ENCODE results near the gene TMBIM6. TPM values are rescaled to one million over a fixed set of nuclear protein-coding genes. Genes with fewer than 3 reads are reported as not detected.

TMBIM6 gene
- total and polyA plus RNA-seq, 2 donors from 2014 or later: 644 to 724 TPM

GRCh38 chr12:49803693-49804450, 62.5 kb downstream of the TMBIM6 start:
- DNase-seq: no peak
- Histone ChIP-seq H3K27me3 (ENCODE audit: control insufficient read depth, insufficient read depth, low read length) (no peaks in the 10 kb centered on the region), H3K9ac (ENCODE audit: low read length in 3 of 3) (no peak overlapping the region), H3K36me3 (ENCODE audit: control insufficient read depth in 2 of 3, insufficient read depth in 3 of 3, low read length in 3 of 3) (peaks cover 0 to 40% (median 10%) of the 10 kb centered on the region in 3 donors), H3K4me3 (ENCODE audit: low read length in 3 of 3) (no peak overlapping the region), H3K4me1 (ENCODE audit: control insufficient read depth in 2 of 3, insufficient read depth in 2 of 3, low read depth in 1 of 3, low read length in 3 of 3) (peaks cover 0 to 5% (median 2%) of the 10 kb centered on the region in 3 donors), H3K27ac (ENCODE audit: low read depth in 2 of 2, low read length in 2 of 2) (no peak overlapping the region), H3K9me3 (ENCODE audit: control insufficient read depth in 2 of 3, insufficient read depth in 1 of 3, low read length in 3 of 3) (no peaks in the 10 kb centered on the region)
- FAIRE-seq: no peak
- TF ChIP-seq, protein P1, sequence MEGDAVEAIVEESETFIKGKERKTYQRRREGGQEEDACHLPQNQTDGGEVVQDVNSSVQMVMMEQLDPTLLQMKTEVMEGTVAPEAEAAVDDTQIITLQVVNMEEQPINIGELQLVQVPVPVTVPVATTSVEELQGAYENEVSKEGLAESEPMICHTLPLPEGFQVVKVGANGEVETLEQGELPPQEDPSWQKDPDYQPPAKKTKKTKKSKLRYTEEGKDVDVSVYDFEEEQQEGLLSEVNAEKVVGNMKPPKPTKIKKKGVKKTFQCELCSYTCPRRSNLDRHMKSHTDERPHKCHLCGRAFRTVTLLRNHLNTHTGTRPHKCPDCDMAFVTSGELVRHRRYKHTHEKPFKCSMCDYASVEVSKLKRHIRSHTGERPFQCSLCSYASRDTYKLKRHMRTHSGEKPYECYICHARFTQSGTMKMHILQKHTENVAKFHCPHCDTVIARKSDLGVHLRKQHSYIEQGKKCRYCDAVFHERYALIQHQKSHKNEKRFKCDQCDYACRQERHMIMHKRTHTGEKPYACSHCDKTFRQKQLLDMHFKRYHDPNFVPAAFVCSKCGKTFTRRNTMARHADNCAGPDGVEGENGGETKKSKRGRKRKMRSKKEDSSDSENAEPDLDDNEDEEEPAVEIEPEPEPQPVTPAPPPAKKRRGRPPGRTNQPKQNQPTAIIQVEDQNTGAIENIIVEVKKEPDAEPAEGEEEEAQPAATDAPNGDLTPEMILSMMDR (IDR thresholded peaks at IDR 0.05; ENCODE audit: borderline replicate concordance, extremely low read depth, insufficient read depth): no peak
- intact Hi-C loops (cut with DNase I): no loop called here

DNA sequence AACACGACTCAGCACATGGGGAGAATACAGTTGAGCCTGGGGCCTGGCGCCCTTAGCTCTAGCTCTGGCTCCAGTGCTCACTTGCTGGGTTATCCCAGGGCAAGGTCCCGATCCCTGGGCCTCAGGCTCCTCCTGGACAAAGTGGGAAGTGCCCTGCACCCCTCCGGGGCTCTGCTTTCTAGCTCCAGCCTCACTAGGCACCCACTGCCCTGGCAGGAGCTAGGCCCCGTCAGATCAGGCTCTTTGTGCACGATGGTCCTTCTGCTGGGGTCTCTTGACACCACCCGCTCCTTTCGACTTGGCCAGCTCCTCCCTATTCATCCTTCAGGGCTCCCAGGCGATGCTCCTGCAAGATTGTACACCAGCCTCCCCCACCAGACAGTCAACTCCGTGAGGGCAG, 63.5 kb downstream of the TMBIM6 start:
- Histone ChIP-seq H3K4me1 (ENCODE audit: control insufficient read depth in 2 of 3, insufficient read depth in 2 of 3, low read depth in 1 of 3, low read length in 3 of 3) (peaks cover 2 to 5% (median 3%) of the 10 kb centered on the region in 3 donors), H3K9me3 (ENCODE audit: control insufficient read depth in 2 of 3, insufficient read depth in 1 of 3, low read length in 3 of 3) (no peaks in the 10 kb centered on the region), H3K4me3 (ENCODE audit: low read length in 3 of 3) (no peak overlapping the region), H3K27ac (ENCODE audit: low read depth in 2 of 2, low read length in 2 of 2) (no peak overlapping the region), H3K36me3 (ENCODE audit: control insufficient read depth in 2 of 3, insufficient read depth in 3 of 3, low read length in 3 of 3) (peaks cover 0 to 40% (median 10%) of the 10 kb centered on the region in 3 donors), H3K9ac (ENCODE audit: low read length in 3 of 3) (no peak overlapping the region), H3K27me3 (ENCODE audit: control insufficient read depth, insufficient read depth, low read length) (no peaks in the 10 kb centered on the region)
- intact Hi-C loops (cut with DNase I): no loop called here
- TF ChIP-seq, protein P1 (IDR thresholded peaks at IDR 0.05; ENCODE audit: borderline replicate concordance, extremely low read depth, insufficient read depth): no peak
- DNase-seq (no peak), FAIRE-seq (no peak)

DNA sequence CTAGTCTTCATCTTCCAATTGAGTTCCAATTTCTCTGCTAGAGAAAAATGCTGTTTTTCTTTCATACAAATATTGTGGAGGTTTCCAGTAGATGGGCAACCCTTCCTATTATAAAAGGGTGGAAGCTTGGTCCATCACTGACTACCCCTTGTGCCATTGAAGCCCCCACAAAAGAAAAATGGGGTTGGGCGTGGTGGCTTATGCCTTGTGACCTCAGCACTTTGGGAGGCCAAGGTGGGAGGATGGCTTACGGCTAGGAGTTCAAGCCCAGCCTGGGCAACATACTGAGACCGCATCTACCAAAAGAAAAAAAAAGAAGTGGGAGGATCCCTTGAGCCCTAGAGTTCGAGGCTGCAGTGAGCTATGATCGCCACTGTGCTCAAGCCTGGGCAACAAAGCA, 64.1 kb downstream of the TMBIM6 start:
- peaks cover 0 to 37% (median 6%) of the 10 kb centered on the region in 3 donors for H3K36me3 ChIP-seq (ENCODE audit: control insufficient read depth in 2 of 3, insufficient read depth in 3 of 3, low read length in 3 of 3)
- no peaks in the 10 kb centered on the region for H3K9me3 ChIP-seq (ENCODE audit: control insufficient read depth in 2 of 3, insufficient read depth in 1 of 3, low read length in 3 of 3)
- intact Hi-C loops (cut with DNase I): no loop called here
- H3K27ac ChIP-seq (ENCODE audit: low read depth in 2 of 2, low read length in 2 of 2): no peak overlapping the region
- FAIRE-seq: no peak
- no peak overlapping the region for H3K4me3 ChIP-seq (ENCODE audit: low read length in 3 of 3)
- no peak overlapping the region for H3K9ac ChIP-seq (ENCODE audit: low read length in 3 of 3)
- H3K27me3 ChIP-seq (ENCODE audit: control insufficient read depth, insufficient read depth, low read length): no peaks in the 10 kb centered on the region
- H3K4me1 ChIP-seq (ENCODE audit: control insufficient read depth in 2 of 3, insufficient read depth in 2 of 3, low read depth in 1 of 3, low read length in 3 of 3): peaks cover 3 to 5% (median 3%) of the 10 kb centered on the region in 3 donors
- DNase-seq: no peak
- TF ChIP-seq, protein P1 (IDR thresholded peaks at IDR 0.05; ENCODE audit: borderline replicate concordance, extremely low read depth, insufficient read depth): no peak
